IPS-15b (cell line): ENCODE results near the gene CLNK.
"Not testable (repeated sequence)": the region's sequence is repeated elsewhere in the genome, so short reads cannot be mapped to it uniquely, and the experiment has no call there.

Source experiments
- H3K27me3 ChIP-seq: one replicate; pipeline ENCODE4 v1.6.1; 2013; ENCODE audit warnings: low read length; ENCODE audit not compliant: control insufficient read depth, insufficient read depth
- H3K36me3 ChIP-seq: one replicate; pipeline ENCODE4 v1.6.1; 2013; ENCODE audit warnings: low read length; ENCODE audit not compliant: control insufficient read depth, insufficient read depth
- H3K4me1 ChIP-seq: one replicate; pipeline ENCODE4 v1.6.1; 2013; ENCODE audit warnings: mild to moderate bottlenecking, low read length; ENCODE audit not compliant: control insufficient read depth, insufficient read depth
- H3K4me3 ChIP-seq: one replicate; pipeline ENCODE4 v1.5.1; 2013; ENCODE audit warnings: low read depth, low read length
- H3K9ac ChIP-seq: one replicate; pipeline ENCODE4 v1.6.1; 2013; ENCODE audit warnings: low read depth, mild to moderate bottlenecking, low read length
- H3K9me3 ChIP-seq: one replicate; pipeline ENCODE4 v1.6.1; 2013; ENCODE audit warnings: mild to moderate bottlenecking, low read length; ENCODE audit not compliant: control insufficient read depth, insufficient read depth

The CLNK gene

DNA sequence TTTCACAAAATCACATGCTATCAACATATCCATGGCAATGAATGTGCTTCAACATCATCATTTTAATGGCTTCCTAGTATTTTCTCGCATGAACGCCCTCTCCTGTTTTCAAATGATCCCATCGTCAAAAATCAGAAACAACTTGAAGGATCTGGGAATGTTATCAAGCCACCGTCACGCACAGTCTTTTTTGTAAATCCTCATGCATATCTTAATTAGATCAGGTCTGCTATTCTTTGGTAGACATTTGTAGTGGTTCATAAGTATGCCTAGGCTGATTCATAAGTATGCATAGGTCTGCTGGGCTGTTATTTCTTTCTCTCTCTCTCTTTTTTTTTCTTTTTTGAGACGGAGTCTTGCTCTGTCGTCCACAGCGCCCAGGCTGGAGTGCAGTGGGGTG is 101.6 kb downstream of the CLNK start:
- H3K36me3 ChIP-seq, result no peaks in the 10 kb centered on the region
- no peaks in the 10 kb centered on the region for H3K9me3 ChIP-seq
- no peak overlapping the region for H3K4me3 ChIP-seq
- H3K27me3 ChIP-seq, result no peaks in the 10 kb centered on the region
- peaks cover 3% of the 10 kb centered on the region for H3K4me1 ChIP-seq
- H3K9ac ChIP-seq, result no peak overlapping the region

DNA sequence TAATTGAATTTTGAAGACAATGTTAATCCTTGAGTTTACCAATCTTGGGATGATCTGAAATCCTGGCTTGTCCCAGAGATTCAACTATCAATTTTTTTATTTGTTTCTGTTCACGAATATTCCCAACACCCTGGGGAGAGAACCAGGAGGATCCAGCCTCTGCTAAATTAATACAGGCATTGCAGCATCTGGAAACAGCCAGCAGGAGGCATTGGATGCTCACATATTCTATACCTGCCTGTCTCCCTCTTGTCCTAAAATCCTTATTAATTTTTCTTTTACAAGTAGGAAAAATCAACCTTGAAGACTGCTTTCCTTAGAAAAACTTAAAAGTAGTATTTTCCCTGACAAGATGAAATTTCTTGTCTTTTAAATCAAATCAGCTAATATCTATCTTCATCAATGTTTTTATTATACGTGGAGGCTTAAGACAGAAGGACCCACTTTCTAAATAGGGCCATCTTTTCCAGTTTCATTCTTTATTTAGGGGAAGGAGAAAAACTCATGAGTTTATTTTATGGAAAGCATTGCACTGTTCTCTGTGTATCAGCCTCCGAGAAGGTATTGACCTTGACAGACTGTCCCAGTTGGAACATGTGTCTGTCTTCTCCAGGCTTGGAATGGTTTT is 102.4 kb downstream of the CLNK start:
- H3K9me3 ChIP-seq, result no peaks in the 10 kb centered on the region
- H3K27me3 ChIP-seq, result no peaks in the 10 kb centered on the region
- peaks cover 3% of the 10 kb centered on the region for H3K4me1 ChIP-seq
- H3K9ac ChIP-seq, result no peak overlapping the region
- H3K36me3 ChIP-seq, result no peaks in the 10 kb centered on the region
- no peak overlapping the region for H3K4me3 ChIP-seq

DNA sequence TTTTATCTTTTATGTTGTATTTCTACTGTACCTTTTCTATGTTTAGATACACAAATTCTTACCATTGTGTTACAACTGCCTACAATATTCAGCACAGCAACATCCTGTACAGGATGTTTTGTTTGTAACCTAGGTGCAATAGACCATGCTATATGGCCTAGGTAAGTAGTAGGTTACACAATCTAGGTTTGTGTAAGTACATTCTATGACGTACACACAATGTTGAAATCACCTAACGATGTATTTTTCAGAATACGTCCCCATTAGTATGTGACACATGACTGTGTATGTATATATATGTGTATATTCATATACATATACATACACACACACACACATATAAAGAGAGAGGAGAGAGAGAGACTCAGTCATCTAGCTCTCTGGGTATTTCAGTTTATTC is 103.5 kb downstream of the CLNK start:
- Histone ChIP-seq H3K4me3 (no peak overlapping the region), H3K9ac (no peak overlapping the region), H3K36me3 (no peaks in the 10 kb centered on the region), H3K27me3 (no peaks in the 10 kb centered on the region), H3K9me3 (no peaks in the 10 kb centered on the region), H3K4me1 (peaks cover 3% of the 10 kb centered on the region)

DNA sequence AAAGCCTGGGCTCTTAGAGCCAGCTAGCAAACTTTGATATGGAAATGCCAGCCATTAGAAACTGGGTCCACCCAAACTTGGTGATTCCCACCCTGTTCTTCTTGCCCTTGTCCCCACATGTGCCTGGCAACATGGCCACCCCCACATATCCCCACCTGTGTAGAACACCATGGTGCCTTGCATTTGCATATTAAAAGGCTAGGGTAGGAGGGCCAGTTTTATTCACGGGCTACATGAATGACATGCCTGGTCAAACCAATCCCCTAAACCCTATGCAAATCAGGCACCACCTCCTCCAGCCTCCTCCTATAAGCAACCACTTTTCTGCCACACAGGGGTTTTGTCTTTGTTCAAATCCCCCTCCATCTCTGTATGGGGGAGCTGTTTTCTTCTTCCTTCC is 104.9 kb downstream of the CLNK start:
- Histone ChIP-seq H3K4me3 (no peak overlapping the region), H3K4me1 (peaks cover 3% of the 10 kb centered on the region), H3K9me3 (no peaks in the 10 kb centered on the region), H3K36me3 (no peaks in the 10 kb centered on the region), H3K9ac (no peak overlapping the region), H3K27me3 (no peaks in the 10 kb centered on the region)

DNA sequence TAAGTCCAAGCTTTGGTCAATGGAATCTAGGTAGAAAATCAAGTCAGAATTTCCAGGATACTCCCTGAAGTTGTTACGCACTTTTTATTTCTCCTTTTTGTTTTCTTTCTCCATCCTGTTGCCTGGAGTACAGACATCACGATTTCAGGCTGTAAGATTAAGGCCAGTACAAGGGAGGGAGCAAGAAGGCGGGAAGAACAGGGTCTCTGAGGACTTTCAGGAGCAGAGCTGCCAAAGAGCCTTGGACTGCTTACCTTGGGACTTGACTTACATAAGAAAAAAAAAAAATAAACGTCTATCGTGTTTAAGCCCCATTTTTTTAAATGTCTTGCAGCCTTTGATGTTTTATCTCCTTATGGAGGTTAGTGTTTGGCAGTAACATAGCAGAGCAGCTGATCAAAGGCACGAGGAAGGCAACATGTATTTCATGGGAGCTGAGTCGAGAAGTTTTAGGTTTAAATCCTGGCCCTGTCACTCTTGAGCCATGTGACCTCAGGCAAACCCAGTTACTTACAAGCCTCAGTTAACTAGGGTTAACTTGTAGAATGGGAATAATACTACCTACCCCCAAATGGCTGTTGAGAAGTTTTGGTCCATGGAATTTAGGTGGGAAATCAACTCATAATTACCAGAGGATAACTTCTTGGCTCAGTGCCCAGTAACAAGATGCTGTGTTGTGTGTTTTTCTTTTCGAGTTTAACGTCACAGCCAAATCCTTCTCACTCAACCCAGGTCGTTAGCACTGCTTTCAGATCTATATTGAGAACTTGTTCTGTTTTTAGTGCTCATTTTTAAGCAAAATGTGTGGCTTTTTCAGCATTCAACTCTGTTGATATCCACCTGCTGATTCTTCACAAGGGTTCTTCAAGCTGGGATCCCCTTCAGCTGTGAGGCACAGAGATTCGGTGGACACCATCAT is 106.8 kb downstream of the CLNK start:
- H3K27me3 ChIP-seq, result no peaks in the 10 kb centered on the region

DNA sequence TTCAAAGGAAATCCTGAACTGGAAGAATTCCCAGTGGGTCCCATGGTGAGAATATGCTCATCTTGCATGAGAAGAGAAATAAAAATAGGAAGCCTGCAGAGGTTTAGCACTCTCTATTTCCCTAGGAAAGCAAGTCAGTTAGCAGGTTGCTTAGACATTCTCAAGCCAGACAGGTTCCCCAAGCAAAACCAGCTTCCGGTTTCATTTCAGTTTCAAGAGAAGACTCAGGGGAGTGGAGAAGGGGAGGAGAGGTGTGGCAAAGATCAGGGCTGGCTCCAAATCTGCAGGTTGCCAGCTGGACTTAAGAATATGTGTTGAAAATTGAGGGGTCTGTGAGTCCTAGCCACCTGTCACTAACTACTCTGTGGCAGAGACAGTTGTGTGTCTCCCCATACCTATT is 107.5 kb downstream of the CLNK start:
- Histone ChIP-seq H3K9ac (no peak overlapping the region), H3K4me1 (peaks cover 13% of the 10 kb centered on the region), H3K36me3 (no peaks in the 10 kb centered on the region), H3K9me3 (no peaks in the 10 kb centered on the region), H3K27me3 (no peaks in the 10 kb centered on the region), H3K4me3 (no peak overlapping the region)

More for the DNA sequence above, 106.8 kb downstream of the CLNK start:
- H3K4me3 ChIP-seq, result no peak overlapping the region
- H3K9ac ChIP-seq, result no peak overlapping the region
- H3K9me3 ChIP-seq, result no peaks in the 10 kb centered on the region
- no peaks in the 10 kb centered on the region for H3K36me3 ChIP-seq
- peaks cover 13% of the 10 kb centered on the region for H3K4me1 ChIP-seq

DNA sequence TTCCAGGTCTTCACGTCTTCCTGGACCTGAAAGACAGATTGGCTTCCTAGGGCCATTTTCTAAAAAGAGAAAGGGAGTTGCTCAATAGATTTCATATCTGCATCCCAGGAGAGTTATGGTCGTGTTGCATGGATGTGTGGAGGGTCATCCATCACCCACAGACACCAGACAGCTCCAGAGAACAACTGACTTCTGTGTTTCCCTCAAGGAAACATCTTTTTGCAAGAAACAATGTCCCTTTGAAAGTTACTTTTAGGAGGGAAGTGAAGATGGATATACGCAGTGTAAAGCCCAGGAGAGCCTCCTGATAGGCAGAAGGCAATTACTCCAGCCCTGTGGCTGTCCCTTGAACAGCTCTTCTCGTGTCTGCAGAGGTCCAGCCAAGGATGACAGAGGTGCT is 108.3 kb downstream of the CLNK start:
- Histone ChIP-seq H3K4me3 (no peak overlapping the region), H3K36me3 (no peaks in the 10 kb centered on the region), H3K9ac (no peak overlapping the region), H3K4me1 (peaks cover 13% of the 10 kb centered on the region), H3K27me3 (no peaks in the 10 kb centered on the region), H3K9me3 (no peaks in the 10 kb centered on the region)

DNA sequence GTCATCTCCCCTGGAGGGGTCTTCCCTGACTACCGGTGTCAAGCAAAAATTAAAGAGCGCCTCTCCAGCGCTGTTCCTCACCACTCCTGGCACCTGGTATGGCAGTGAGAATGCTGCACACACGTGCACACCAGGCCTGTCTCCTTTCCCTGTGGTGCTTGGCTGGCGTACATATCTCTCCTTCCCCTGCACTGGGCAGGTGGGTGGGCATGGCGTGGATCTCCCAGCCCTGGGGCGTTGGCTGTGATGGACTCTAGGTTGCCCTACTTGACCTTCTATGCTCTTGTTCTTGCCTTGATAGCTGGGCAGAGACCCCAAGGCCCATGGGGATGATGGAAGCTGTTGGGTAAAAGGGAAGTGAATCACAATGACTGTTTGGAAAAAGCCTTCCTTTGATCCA is 109.2 kb downstream of the CLNK start:
- Histone ChIP-seq H3K4me3 (no peak overlapping the region), H3K9me3 (no peaks in the 10 kb centered on the region), H3K36me3 (no peaks in the 10 kb centered on the region), H3K9ac (no peak overlapping the region), H3K27me3 (no peaks in the 10 kb centered on the region), H3K4me1 (peaks cover 13% of the 10 kb centered on the region)

DNA sequence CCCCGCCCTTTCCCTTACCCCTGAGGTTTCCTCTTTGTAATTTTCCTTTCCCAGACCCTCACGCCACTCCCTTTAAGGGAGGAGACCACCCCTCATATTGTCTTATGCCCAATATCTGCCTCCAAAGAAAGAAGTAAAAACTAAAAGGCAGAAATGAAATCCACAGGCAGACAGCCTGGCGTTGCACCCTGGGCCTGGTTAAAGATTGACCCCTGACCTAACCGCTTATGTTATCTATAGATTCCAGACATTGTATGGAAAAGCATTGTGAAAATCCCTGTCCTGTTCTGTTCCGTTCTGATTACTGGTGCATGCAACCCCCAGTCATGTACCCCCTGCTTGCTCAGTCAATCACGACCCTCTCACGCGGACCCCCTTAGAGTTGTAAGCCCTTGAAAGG is 110.0 kb downstream of the CLNK start:
- H3K9me3 ChIP-seq, H3K9ac ChIP-seq, H3K27me3 ChIP-seq, H3K4me3 ChIP-seq, H3K36me3 ChIP-seq: not testable (repeated sequence)
- H3K4me1 ChIP-seq, result peaks cover 10% of the 10 kb centered on the region

DNA sequence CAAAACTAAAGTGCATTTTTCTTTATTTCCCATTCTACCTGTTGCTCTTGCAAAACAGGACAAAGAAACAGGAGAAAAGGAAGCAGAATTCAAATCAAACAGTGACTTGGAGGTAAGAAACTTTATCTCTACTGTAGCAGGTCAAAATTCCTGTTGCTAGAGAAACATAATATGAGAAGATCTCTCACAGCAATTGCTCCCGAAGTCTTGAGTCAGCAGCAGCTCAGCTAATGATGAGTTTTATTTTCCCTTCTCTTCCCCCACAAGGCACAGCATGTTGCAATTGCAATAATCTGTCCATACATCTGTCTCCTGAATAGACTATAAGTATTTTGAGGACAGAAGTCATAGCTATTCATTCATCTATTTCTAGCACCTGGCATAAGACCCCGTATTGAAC is 112.7 kb downstream of the CLNK start:
- Histone ChIP-seq H3K36me3 (no peaks in the 10 kb centered on the region), H3K27me3 (no peaks in the 10 kb centered on the region), H3K4me3 (no peak overlapping the region), H3K9ac (no peak overlapping the region), H3K9me3 (no peaks in the 10 kb centered on the region), H3K4me1 (peaks cover 10% of the 10 kb centered on the region)

DNA sequence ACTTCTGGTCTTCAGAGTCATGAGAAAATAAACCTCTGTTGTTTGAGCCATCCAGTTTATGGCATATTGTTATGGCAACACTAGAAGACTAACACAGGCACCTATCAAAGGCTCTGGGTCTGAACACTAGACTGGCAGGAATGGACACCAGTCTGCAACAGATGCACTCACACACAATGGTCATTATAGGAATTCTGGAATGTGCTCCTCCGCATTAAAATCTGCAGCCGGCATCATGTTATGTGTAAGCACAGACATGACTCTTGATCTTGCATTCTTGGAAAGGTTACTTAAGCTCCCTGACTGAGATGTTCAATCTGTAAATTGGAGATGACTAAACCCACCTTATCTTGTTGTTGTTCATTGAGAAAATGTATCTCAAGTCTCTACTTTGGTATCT is 115.1 kb downstream of the CLNK start:
- Histone ChIP-seq H3K9me3 (no peaks in the 10 kb centered on the region), H3K9ac (no peak overlapping the region), H3K27me3 (peaks cover under 1% of the 10 kb centered on the region), H3K36me3 (no peaks in the 10 kb centered on the region), H3K4me3 (no peak overlapping the region), H3K4me1 (peaks cover 10% of the 10 kb centered on the region)

DNA sequence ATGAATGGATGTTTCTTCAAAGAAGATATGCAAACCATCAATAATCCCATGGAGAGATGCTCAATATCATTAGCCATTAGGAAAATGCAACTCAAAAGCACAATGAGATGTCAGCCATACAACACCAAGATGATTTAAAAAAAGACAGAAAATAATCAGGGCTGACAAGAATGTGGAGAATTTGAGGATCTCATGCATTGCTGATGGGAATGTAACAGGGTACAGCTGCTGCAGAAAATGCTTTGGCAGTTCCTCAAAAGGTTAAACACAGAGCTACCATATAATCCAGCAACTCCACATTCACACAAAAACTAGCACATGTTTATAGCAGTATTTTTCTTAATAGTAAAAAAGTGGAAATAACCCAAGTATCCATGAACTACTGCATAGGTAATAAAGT is 116.8 kb downstream of the CLNK start:
- H3K27me3 ChIP-seq, result peaks cover 2% of the 10 kb centered on the region
- H3K9ac ChIP-seq, result no peak overlapping the region
- H3K36me3 ChIP-seq, result no peaks in the 10 kb centered on the region
- H3K4me1 ChIP-seq, result no peaks in the 10 kb centered on the region
- H3K9me3 ChIP-seq, result no peaks in the 10 kb centered on the region
- no peak overlapping the region for H3K4me3 ChIP-seq
